Measurements from ENCODE around the gene PRDM16. TPM values are rescaled to one million over a fixed set of nuclear protein-coding genes. Genes with fewer than 3 reads are reported as not detected.

The PRDM16 gene
- total and polyA plus RNA-seq, 2 donors (not counting 1 experiment from before 2014, with no cell fraction given), result 0.03 to 0.12 TPM

DNA sequence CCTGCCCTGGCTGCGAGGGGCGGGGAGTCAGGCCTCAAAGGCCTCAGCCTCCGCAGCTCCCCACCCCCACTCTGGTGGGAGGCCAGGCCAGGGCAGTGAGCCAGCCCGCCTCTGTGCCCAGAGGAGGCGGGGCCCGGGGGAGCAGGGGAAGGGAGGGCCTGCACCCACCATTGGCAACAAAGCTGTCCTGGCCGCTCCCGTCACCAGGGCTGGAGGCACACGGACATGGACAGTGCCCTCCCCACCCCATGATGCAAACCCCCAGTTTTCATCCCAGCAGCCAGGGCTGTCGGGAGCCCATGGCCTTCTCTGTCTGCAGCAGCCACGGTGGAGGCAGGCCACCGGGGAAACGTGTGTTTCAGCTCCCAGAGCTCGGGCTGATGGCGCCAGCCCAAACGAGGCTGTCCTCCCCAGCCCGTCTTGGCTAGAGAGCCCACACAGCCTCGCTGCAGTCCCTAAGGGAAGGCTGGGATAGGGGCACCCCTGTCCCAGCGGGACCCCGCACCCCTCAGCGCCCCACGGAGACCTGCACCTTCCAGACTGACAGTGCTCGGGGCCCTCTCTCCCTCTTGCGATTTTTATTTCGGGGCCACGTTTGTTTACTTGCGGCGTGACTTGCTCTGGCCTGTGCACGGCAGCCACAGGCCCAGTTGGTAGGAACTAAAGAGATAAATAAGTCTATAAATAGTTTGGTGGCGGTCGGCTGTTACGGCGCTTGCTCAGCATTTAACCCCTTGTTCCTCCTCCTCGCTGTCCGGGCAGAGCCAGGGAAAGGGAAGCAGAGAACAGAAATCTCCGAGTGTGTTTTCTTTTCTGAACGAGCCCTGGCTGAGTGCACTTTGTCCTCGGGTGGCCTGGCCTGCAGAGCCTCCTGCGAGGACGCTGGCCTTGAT is 101.8 kb downstream of the PRDM16 start:
- peak overlapping the region; percentile 52 for H3K4me3 Mint-ChIP-seq
- peaks cover 33% of the 10 kb centered on the region for H3K27me3 Mint-ChIP-seq
- TF ChIP-seq, protein P1, sequence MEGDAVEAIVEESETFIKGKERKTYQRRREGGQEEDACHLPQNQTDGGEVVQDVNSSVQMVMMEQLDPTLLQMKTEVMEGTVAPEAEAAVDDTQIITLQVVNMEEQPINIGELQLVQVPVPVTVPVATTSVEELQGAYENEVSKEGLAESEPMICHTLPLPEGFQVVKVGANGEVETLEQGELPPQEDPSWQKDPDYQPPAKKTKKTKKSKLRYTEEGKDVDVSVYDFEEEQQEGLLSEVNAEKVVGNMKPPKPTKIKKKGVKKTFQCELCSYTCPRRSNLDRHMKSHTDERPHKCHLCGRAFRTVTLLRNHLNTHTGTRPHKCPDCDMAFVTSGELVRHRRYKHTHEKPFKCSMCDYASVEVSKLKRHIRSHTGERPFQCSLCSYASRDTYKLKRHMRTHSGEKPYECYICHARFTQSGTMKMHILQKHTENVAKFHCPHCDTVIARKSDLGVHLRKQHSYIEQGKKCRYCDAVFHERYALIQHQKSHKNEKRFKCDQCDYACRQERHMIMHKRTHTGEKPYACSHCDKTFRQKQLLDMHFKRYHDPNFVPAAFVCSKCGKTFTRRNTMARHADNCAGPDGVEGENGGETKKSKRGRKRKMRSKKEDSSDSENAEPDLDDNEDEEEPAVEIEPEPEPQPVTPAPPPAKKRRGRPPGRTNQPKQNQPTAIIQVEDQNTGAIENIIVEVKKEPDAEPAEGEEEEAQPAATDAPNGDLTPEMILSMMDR (IDR thresholded peaks at IDR 0.05), result no peak
- no peak for TF ChIP-seq EZH2 (IDR thresholded peaks at IDR 0.05; ENCODE audit: borderline replicate concordance, insufficient read depth, low read depth, low read length, poor library complexity, severe bottlenecking)
- H3K27ac Mint-ChIP-seq, result no peak overlapping the region
- WGBS (ENCODE audit: insufficient coverage), result 4% methylated on average over 36 of the region's 40 CpGs
- CTCF ChIA-PET, result no interaction called here
- DNase-seq (no peak), ATAC-seq (ENCODE audit: low read depth) (no peak)
- Histone ChIP-seq H4K20me1 (ENCODE audit: control insufficient read depth, insufficient read depth, low read length, poor library complexity, severe bottlenecking) (no peaks in the 10 kb centered on the region), H3K4me1 (ENCODE audit: control insufficient read depth in 2 of 2, insufficient read depth in 2 of 2, low read length in 2 of 2) (peaks cover 7 to 14% of the 10 kb centered on the region in 2 donors), H3K9ac (ENCODE audit: low read length) (no peak overlapping the region), H2AFZ (ENCODE audit: insufficient read depth, low read depth, low read length, poor library complexity, severe bottlenecking) (peak overlapping the region; percentile 60), H3K27me3 (replicated peaks in 1 of 4; ENCODE audit: control extremely low read depth in 1 of 4, control insufficient read depth in 3 of 4, insufficient read depth in 4 of 4, low read length in 3 of 4) (peaks cover 0 to 22% (median 1%) of the 10 kb centered on the region in 4 experiments), H3K4me2 (replicated peaks; ENCODE audit: low read depth, low read length, poor library complexity, severe bottlenecking) (peak overlapping the region; percentile 59), H3K36me3 (replicated peaks in 1 of 2; ENCODE audit: control extremely low read depth in 1 of 2, control insufficient read depth in 1 of 2, extremely low read depth in 1 of 2, insufficient read depth in 2 of 2, low read length in 1 of 2) (no peaks in the 10 kb centered on the region), H3K27ac (ENCODE audit: low read length in 2 of 2) (no peak overlapping the region), H3K79me2 (ENCODE audit: control insufficient read depth, insufficient read depth, low read length) (no peaks in the 10 kb centered on the region), H3K4me3 (ENCODE audit: control extremely low read depth in 1 of 5, extremely low read depth in 1 of 5, insufficient read depth in 1 of 5, low read depth in 2 of 5, low read length in 4 of 5) (peak overlapping the region in 1 of 5 experiments; percentile 19), H3K9me3 (ENCODE audit: control extremely low read depth in 1 of 3, control insufficient read depth in 2 of 3, insufficient read depth in 1 of 3, low read length in 2 of 3) (no peaks in the 10 kb centered on the region)
- H3K9me3 Mint-ChIP-seq (ENCODE audit: insufficient read depth), result no peaks in the 10 kb centered on the region
- peaks cover 4% of the 10 kb centered on the region for H3K4me1 Mint-ChIP-seq
- POLR2A ChIA-PET, result no interaction called here
- intact Hi-C loops (cut with micrococcal nuclease), result no loop called here

DNA sequence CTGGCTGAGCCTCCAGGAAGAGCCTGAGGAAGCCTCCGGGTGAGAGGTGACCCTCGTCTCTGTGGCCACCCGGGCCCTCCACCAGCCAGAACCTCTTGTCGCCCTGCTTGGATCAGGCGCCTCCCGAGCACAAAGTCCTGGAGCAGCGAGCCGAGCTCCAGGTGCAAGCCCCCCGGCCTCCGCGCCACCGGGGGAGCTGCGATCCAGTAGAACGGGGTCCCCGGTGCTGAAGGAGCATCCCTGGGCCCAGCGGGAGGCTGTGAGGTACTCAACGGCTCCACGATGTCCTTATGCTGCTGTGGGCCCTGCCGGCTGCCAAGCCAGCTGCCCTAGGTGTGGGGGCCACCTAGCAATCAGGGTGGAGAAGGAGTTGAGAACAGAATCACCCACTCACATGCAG is 102.8 kb downstream of the PRDM16 start:
- Histone ChIP-seq H3K79me2 (ENCODE audit: control insufficient read depth, insufficient read depth, low read length) (no peaks in the 10 kb centered on the region), H2AFZ (ENCODE audit: insufficient read depth, low read depth, low read length, poor library complexity, severe bottlenecking) (no peak overlapping the region), H3K9ac (ENCODE audit: low read length) (no peak overlapping the region), H3K9me3 (ENCODE audit: control extremely low read depth in 1 of 3, control insufficient read depth in 2 of 3, insufficient read depth in 1 of 3, low read length in 2 of 3) (no peaks in the 10 kb centered on the region), H3K27ac (ENCODE audit: low read length in 2 of 2) (no peak overlapping the region), H4K20me1 (ENCODE audit: control insufficient read depth, insufficient read depth, low read length, poor library complexity, severe bottlenecking) (no peaks in the 10 kb centered on the region), H3K4me1 (ENCODE audit: control insufficient read depth in 2 of 2, insufficient read depth in 2 of 2, low read length in 2 of 2) (peaks cover 7 to 14% of the 10 kb centered on the region in 2 donors), H3K4me3 (ENCODE audit: control extremely low read depth in 1 of 5, extremely low read depth in 1 of 5, insufficient read depth in 1 of 5, low read depth in 2 of 5, low read length in 4 of 5) (no peak overlapping the region), H3K27me3 (replicated peaks in 1 of 4; ENCODE audit: control extremely low read depth in 1 of 4, control insufficient read depth in 3 of 4, insufficient read depth in 4 of 4, low read length in 3 of 4) (peaks cover 0 to 22% (median 1%) of the 10 kb centered on the region in 4 experiments), H3K4me2 (replicated peaks; ENCODE audit: low read depth, low read length, poor library complexity, severe bottlenecking) (no peak overlapping the region), H3K36me3 (replicated peaks in 1 of 2; ENCODE audit: control extremely low read depth in 1 of 2, control insufficient read depth in 1 of 2, extremely low read depth in 1 of 2, insufficient read depth in 2 of 2, low read length in 1 of 2) (no peaks in the 10 kb centered on the region)
- Mint-ChIP-seq H3K27me3 (peaks cover 33% of the 10 kb centered on the region), H3K4me1 (peaks cover 4% of the 10 kb centered on the region), H3K4me3 (no peak overlapping the region), H3K27ac (no peak overlapping the region), H3K9me3 (ENCODE audit: insufficient read depth) (no peaks in the 10 kb centered on the region)
- ChIA-PET POLR2A (no interaction called here), CTCF (no interaction called here)
- intact Hi-C loops (cut with micrococcal nuclease), result no loop called here
- DNase-seq, result no peak
- 92% methylated on average over 19 of the region's 19 CpGs for WGBS (ENCODE audit: insufficient coverage)
- TF ChIP-seq, protein P1 (IDR thresholded peaks at IDR 0.05), result no peak
- no peak for TF ChIP-seq EZH2 (IDR thresholded peaks at IDR 0.05; ENCODE audit: borderline replicate concordance, insufficient read depth, low read depth, low read length, poor library complexity, severe bottlenecking)
- no peak for ATAC-seq (ENCODE audit: low read depth)
